GM20431 (cell line): ENCODE results near the gene CARD19.

ENCODE experiments used
- in situ Hi-C: fragments of 300-500 bp; cut with MseI, MboI; formaldehyde crosslinking; loops from one replicate; pipeline ENCODE4 v1.15.0; 2020; ENCODE audit warnings: low sequenced_read_pairs; ENCODE audit not compliant: unreplicated experiment

The CARD19 gene

GRCh38 chr9:93096131-93096802, at the start of gene CARD19:
TSS of gene CARD19 (plus strand) at chr9:93096217. CDS start at chr9:93096346, 129 bp downstream.
- in situ Hi-C loops: no loop called here

- in situ Hi-C loops: no loop called here
Measured at GRCh38 chr9:93048566-93049448, 47.2 kb upstream of the CARD19 start.

- in situ Hi-C loops: no loop called here
Measured at GRCh38 chr9:93049491-93049890, 46.5 kb upstream of the CARD19 start.

GRCh38 chr9:93050231-93050630, 45.8 kb upstream of the CARD19 start:
- in situ Hi-C loops: no loop called here

- in situ Hi-C loops: no loop called here
Measured at GRCh38 chr9:93051680-93052089, 44.3 kb upstream of the CARD19 start.

- in situ Hi-C loops: no loop called here
Measured at GRCh38 chr9:93052791-93053540, 43.1 kb upstream of the CARD19 start.

GRCh38 chr9:93053781-93054331, 42.2 kb upstream of the CARD19 start:
- in situ Hi-C loops: no loop called here

GRCh38 chr9:93054758-93055704, 41.0 kb upstream of the CARD19 start:
- in situ Hi-C loops: no loop called here

- in situ Hi-C loops: no loop called here
Measured at GRCh38 chr9:93057042-93057702, 38.8 kb upstream of the CARD19 start.

- in situ Hi-C loops: no loop called here
Measured at GRCh38 chr9:93057703-93058354, 38.2 kb upstream of the CARD19 start.

- in situ Hi-C loops: no loop called here
Measured at GRCh38 chr9:93058355-93059010, 37.5 kb upstream of the CARD19 start, which contains the start of gene SUSD3. TSS of gene SUSD3 (plus strand) at chr9:93058701. CDS start at chr9:93058743, 42 bp downstream.

- in situ Hi-C loops: no loop called here
Measured at GRCh38 chr9:93059011-93059714, 36.9 kb upstream of the CARD19 start.

GRCh38 chr9:93059715-93060578, 36.1 kb upstream of the CARD19 start:
- in situ Hi-C loops: no loop called here

- in situ Hi-C loops: no loop called here
Measured at GRCh38 chr9:93060746-93061259, 35.2 kb upstream of the CARD19 start.

- in situ Hi-C loops: no loop called here
Measured at GRCh38 chr9:93061260-93061751, 34.7 kb upstream of the CARD19 start.
